SH-SY5Y (cell line): Measurements from ENCODE around the gene OR56A5.

ENCODE experiments used
- GATA2 ChIP-seq: IDR thresholded peaks from 2 replicates; pipeline ENCODE4 v1.6.1; 2011; ENCODE audit warnings: mild to moderate bottlenecking, low read depth, low read length
- GATA3 ChIP-seq: IDR thresholded peaks from 2 replicates; pipeline ENCODE4 v1.6.1; 2011; ENCODE audit warnings: low read depth, mild to moderate bottlenecking, low read length, moderate library complexity

DNA sequence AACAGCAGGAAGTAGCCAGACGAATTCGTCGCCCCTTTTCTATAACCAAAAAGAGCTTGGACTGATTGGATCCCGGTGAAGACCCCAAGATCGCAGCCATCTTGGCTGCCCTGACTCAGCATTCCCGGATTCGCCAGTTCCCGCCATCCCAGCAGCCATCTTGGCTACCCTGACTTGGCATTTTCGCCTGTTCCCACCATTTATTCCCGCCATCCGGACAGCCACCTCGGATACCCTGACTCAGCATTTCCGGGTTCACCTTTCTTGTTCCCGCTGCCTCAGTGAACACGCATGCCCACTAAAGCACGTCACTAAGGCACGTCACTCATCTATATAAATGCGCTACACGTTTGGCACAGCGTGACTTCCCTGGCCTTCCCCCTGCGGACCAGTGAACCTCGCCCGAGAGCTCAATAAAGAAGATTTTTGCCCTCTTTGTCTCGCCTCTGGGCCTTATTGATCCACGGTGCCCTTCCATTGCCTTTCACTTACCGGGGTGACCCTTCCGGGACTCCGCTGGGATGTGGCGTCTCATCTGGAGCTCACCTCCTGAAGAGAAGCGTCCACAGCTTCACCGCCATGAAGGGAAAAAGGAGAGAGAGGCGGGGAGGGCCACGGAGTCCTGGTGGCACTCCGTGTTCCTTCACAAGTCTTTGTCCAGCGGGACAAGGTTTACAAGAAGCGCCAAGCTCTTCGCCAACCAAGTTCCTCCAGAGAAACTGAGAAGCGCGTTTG is 30.3 kb downstream of the OR56A5 start:
- TF ChIP-seq GATA2 (no peak), GATA3 (no peak)
